ENCODE measurements around the gene MTMR3.

MTMR3 gene

GRCh38 chr22:30004101-30004500 is 121.1 kb downstream of the MTMR3 start:
- DNase-seq (ENCODE audit: low read depth), result no peak

- no peak for DNase-seq (ENCODE audit: low read depth)
These were observed 121.7 kb downstream of the MTMR3 start for GRCh38 chr22:30004694-30005093.

- peak; percentile 16 for DNase-seq (ENCODE audit: low read depth)
These were observed 122.4 kb downstream of the MTMR3 start for GRCh38 chr22:30005213-30005857.

GRCh38 chr22:30007361-30007760 is 124.4 kb downstream of the MTMR3 start:
- DNase-seq (ENCODE audit: low read depth), result no peak

GRCh38 chr22:30008401-30008800 is 125.4 kb downstream of the MTMR3 start:
- no peak for DNase-seq (ENCODE audit: low read depth)

GRCh38 chr22:30009478-30009877 is 126.5 kb downstream of the MTMR3 start:
- DNase-seq (ENCODE audit: low read depth), result no peak

GRCh38 chr22:30010789-30011405 is 127.9 kb downstream of the MTMR3 start:
- no peak for DNase-seq (ENCODE audit: low read depth)

GRCh38 chr22:30013201-30013600 is 130.2 kb downstream of the MTMR3 start:
- no peak for DNase-seq (ENCODE audit: low read depth)

- no peak for DNase-seq (ENCODE audit: low read depth)
These were observed 131.3 kb downstream of the MTMR3 start for GRCh38 chr22:30014244-30014643.

- DNase-seq (ENCODE audit: low read depth), result no peak
These were observed 132.3 kb downstream of the MTMR3 start for GRCh38 chr22:30015229-30015797.

- DNase-seq (ENCODE audit: low read depth), result no peak
These were observed 132.9 kb downstream of the MTMR3 start for GRCh38 chr22:30015846-30016245.

- no peak for DNase-seq (ENCODE audit: low read depth)
These were observed 133.6 kb downstream of the MTMR3 start for GRCh38 chr22:30016596-30016995.

- DNase-seq (ENCODE audit: low read depth), result no peak
These were observed 134.6 kb downstream of the MTMR3 start for GRCh38 chr22:30017375-30018223.

- DNase-seq (ENCODE audit: low read depth), result no peak
These were observed 137.5 kb downstream of the MTMR3 start for GRCh38 chr22:30020511-30020910.

- no peak for DNase-seq (ENCODE audit: low read depth)
These were observed 138.4 kb downstream of the MTMR3 start for GRCh38 chr22:30021338-30021737.

GRCh38 chr22:30021881-30022619 is 139.1 kb downstream of the MTMR3 start:
- DNase-seq (ENCODE audit: low read depth), result no peak

GRCh38 chr22:30023099-30023660 is 140.2 kb downstream of the MTMR3 start:
- DNase-seq (ENCODE audit: low read depth), result no peak

- DNase-seq (ENCODE audit: low read depth), result no peak
These were observed 141.3 kb downstream of the MTMR3 start for GRCh38 chr22:30024231-30024630.

GRCh38 chr22:30025221-30025620 is 142.2 kb downstream of the MTMR3 start:
- DNase-seq (ENCODE audit: low read depth), result no peak

- no peak for DNase-seq (ENCODE audit: low read depth)
These were observed 143.8 kb downstream of the MTMR3 start for GRCh38 chr22:30026756-30027155.

- DNase-seq (ENCODE audit: low read depth), result no peak
These were observed 144.2 kb downstream of the MTMR3 start for GRCh38 chr22:30027169-30027568.

GRCh38 chr22:30027791-30028190 is 144.8 kb downstream of the MTMR3 start:
- no peak for DNase-seq (ENCODE audit: low read depth)

Measured in stimulated activated CD8-positive, alpha-beta memory T cell treated with anti-CD3 and anti-CD28 coated beads, Interleukin-15, amount 100 ng/mL, for 1 hour (primary cell).